ENCODE data around the gene KDM4C.

The KDM4C gene

GRCh38 chr9:6843742-6844141 lies 86.0 kb downstream of the KDM4C start:
- Histone ChIP-seq H4K20me1 (ENCODE audit: low read depth, low read length) (no peaks in the 10 kb centered on the region), H3K9me3 (ENCODE audit: insufficient read depth, low read length) (no peaks in the 10 kb centered on the region), H3K9me2 (replicated peaks; ENCODE audit: insufficient read depth, low read length) (no peaks in the 10 kb centered on the region), H3K9ac (ENCODE audit: low read length) (no peak overlapping the region), H3K27ac (ENCODE audit: low read depth, low read length) (no peak overlapping the region), H3K4me2 (ENCODE audit: low read depth, low read length, poor library complexity, severe bottlenecking) (no peak overlapping the region), H2AFZ (ENCODE audit: low read depth, low read length, severe bottlenecking) (no peak overlapping the region), H3K27me3 (ENCODE audit: low read length) (no peaks in the 10 kb centered on the region), H3K36me3 (ENCODE audit: low read length) (no peaks in the 10 kb centered on the region), H3K4me3 (ENCODE audit: insufficient read depth, low read length, poor library complexity, severe bottlenecking) (no peak overlapping the region), H3F3A (ENCODE audit: insufficient read depth) (no peaks in the 10 kb centered on the region), H3K79me2 (ENCODE audit: insufficient read depth, low read length) (no peaks in the 10 kb centered on the region)
- no peak for TF ChIP-seq CTCF (IDR thresholded peaks at IDR 0.05; ENCODE audit: insufficient read depth, low read length, poor library complexity, severe bottlenecking)
- TF ChIP-seq EZH2phosphoT487 (conservative IDR thresholded peaks at IDR 0.05; ENCODE audit: low read length): no peak

- H3K27ac ChIP-seq (ENCODE audit: low read depth, low read length): no peak overlapping the region
These were observed 86.5 kb downstream of the KDM4C start for GRCh38 chr9:6844267-6844666.

GRCh38 chr9:6845128-6845826 lies 87.5 kb downstream of the KDM4C start:
- Histone ChIP-seq H3K4me3 (ENCODE audit: insufficient read depth, low read length, poor library complexity, severe bottlenecking) (no peak overlapping the region), H3F3A (ENCODE audit: insufficient read depth) (no peaks in the 10 kb centered on the region), H3K9me3 (ENCODE audit: insufficient read depth, low read length) (no peaks in the 10 kb centered on the region), H3K79me2 (ENCODE audit: insufficient read depth, low read length) (no peaks in the 10 kb centered on the region), H4K20me1 (ENCODE audit: low read depth, low read length) (no peaks in the 10 kb centered on the region), H3K27ac (ENCODE audit: low read depth, low read length) (no peak overlapping the region), H2AFZ (ENCODE audit: low read depth, low read length, severe bottlenecking) (no peak overlapping the region), H3K27me3 (ENCODE audit: low read length) (no peaks in the 10 kb centered on the region), H3K9ac (ENCODE audit: low read length) (no peak overlapping the region), H3K4me2 (ENCODE audit: low read depth, low read length, poor library complexity, severe bottlenecking) (no peak overlapping the region), H3K36me3 (ENCODE audit: low read length) (0 out of 2 replicates have a peak, but pooled peaks cover 4% of the 10 kb centered on the region), H3K9me2 (replicated peaks; ENCODE audit: insufficient read depth, low read length) (no peaks in the 10 kb centered on the region)
- TF ChIP-seq CTCF (IDR thresholded peaks at IDR 0.05; ENCODE audit: insufficient read depth, low read length, poor library complexity, severe bottlenecking) (no peak), EZH2phosphoT487 (conservative IDR thresholded peaks at IDR 0.05; ENCODE audit: low read length) (no peak)

More at GRCh38 chr9:6844267-6844666, 86.5 kb downstream of the KDM4C start:
- Histone ChIP-seq H4K20me1 (ENCODE audit: low read depth, low read length) (no peaks in the 10 kb centered on the region), H3K9me3 (ENCODE audit: insufficient read depth, low read length) (no peaks in the 10 kb centered on the region), H3K27me3 (ENCODE audit: low read length) (no peaks in the 10 kb centered on the region), H3K4me2 (ENCODE audit: low read depth, low read length, poor library complexity, severe bottlenecking) (no peak overlapping the region), H3F3A (ENCODE audit: insufficient read depth) (no peaks in the 10 kb centered on the region), H3K79me2 (ENCODE audit: insufficient read depth, low read length) (no peaks in the 10 kb centered on the region), H2AFZ (ENCODE audit: low read depth, low read length, severe bottlenecking) (no peak overlapping the region), H3K9me2 (replicated peaks; ENCODE audit: insufficient read depth, low read length) (no peaks in the 10 kb centered on the region), H3K9ac (ENCODE audit: low read length) (no peak overlapping the region), H3K36me3 (ENCODE audit: low read length) (no peaks in the 10 kb centered on the region), H3K4me3 (ENCODE audit: insufficient read depth, low read length, poor library complexity, severe bottlenecking) (no peak overlapping the region)
- TF ChIP-seq EZH2phosphoT487 (conservative IDR thresholded peaks at IDR 0.05; ENCODE audit: low read length) (no peak), CTCF (IDR thresholded peaks at IDR 0.05; ENCODE audit: insufficient read depth, low read length, poor library complexity, severe bottlenecking) (no peak)

All from SU-DHL-6 (cell line).